GM12864 (cell line): ENCODE measurements around the gene NODAL.

ENCODE experiments used
- DNase-seq: peaks from one replicate; pipeline ENCODE4 v3.0.0-alpha.2; 2011; ENCODE audit warnings: low read depth
- H3K4me3 ChIP-seq: 2 replicates; pipeline ENCODE4 v1.5.1; 2011; ENCODE audit warnings: mild to moderate bottlenecking, low read depth, low read length, control low read depth
- TF ChIP-seq, protein P1 (sequence below): IDR thresholded peaks from 2 replicates; pipeline ENCODE4 v1.5.1; 2011; ENCODE audit warnings: low read depth, mild to moderate bottlenecking, moderate library complexity, low read length, control low read depth, inconsistent platforms; ENCODE audit errors: missing control alignments

Gene NODAL

DNA sequence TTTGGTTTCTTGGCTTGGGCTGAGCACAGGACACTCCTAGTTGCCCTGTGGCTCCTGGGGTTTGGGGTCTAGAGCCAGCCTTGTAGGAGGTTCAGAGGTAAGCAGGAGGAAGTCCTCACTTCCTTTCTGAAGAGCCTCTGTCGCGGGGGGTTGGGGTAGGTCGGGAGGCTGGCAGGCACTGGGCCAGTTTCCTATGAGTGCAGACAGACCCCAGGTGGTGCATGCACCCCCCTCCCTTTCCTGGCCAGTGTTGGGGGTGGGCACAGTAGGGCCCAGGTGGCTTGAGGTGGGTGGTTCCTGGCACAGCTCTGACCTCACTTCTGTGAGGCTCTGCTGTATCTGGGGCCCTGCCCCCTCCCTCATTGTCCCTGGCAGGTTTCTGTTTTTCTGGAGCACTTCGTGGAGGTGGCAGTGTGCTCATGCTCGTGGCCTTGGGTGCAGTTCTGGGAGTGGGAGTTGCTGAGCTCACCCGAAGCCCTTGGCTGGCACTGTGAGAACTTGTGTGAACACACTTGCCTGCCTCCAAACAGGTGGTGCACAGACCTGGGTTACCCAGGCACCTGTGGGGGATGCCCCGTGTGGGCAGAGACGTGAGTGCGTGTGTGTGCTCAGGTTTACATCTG lies 38.9 kb upstream of the NODAL start:
- DNase-seq, result no peak
- TF ChIP-seq, protein P1, sequence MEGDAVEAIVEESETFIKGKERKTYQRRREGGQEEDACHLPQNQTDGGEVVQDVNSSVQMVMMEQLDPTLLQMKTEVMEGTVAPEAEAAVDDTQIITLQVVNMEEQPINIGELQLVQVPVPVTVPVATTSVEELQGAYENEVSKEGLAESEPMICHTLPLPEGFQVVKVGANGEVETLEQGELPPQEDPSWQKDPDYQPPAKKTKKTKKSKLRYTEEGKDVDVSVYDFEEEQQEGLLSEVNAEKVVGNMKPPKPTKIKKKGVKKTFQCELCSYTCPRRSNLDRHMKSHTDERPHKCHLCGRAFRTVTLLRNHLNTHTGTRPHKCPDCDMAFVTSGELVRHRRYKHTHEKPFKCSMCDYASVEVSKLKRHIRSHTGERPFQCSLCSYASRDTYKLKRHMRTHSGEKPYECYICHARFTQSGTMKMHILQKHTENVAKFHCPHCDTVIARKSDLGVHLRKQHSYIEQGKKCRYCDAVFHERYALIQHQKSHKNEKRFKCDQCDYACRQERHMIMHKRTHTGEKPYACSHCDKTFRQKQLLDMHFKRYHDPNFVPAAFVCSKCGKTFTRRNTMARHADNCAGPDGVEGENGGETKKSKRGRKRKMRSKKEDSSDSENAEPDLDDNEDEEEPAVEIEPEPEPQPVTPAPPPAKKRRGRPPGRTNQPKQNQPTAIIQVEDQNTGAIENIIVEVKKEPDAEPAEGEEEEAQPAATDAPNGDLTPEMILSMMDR, result no peak
- peak overlapping the region; percentile 57 for H3K4me3 ChIP-seq

DNA sequence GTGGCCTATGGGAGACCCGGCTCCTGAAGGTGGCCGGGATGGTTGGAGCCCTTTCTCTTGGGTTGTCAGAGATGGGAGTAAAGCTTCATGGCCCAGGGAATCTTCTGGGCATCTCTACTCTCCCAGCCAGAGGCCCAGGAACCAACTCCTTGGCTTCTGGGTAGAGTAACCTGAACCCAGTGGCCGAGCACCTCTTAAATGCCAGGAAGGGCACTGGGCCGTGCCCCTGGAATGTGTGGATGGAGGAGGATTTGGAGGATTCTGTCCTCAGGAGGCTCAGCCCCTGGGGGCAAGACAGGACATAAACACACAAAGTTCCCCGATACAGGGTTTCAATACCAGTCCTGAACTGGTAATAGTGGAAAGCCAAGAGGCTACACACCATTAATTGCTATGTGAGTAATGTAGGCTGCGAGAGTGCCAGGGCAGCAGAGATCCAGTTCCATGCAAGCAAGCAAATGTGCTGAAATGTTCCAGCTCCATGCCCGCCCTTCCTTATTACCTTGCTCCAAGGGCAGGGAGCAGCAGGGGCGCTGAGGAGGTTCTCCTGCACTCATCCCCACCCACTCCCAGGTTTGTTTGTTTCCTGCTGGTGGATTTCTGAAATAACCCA lies 38.3 kb upstream of the NODAL start:
- TF ChIP-seq, protein P1, result no peak
- no peak for DNase-seq
- H3K4me3 ChIP-seq, result peak overlapping the region; percentile 57

DNA sequence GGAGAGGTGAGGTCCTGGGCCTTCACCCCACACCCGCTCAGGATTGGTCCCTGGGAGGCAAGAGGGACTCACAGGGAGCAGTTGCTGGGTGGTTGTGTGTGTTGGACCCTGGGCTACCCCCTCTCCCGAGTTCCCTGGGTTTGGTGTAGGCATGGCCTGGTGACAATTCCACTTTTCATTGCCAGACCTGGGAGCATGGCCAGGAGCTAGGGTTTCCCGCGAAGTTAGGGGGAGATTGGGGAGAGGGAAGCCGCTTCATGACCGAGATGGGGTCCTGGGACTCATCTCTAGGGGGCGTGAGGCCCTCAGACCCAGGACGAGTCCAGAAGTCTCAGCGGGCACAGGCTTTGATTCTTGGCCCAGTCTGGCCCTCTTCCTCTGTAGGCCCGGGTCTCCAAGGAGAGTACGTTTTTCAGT lies 37.7 kb upstream of the NODAL start:
- H3K4me3 ChIP-seq, result peak overlapping the region; percentile 57
- TF ChIP-seq, protein P1, result peak; percentile 28
- DNase-seq, result no peak

DNA sequence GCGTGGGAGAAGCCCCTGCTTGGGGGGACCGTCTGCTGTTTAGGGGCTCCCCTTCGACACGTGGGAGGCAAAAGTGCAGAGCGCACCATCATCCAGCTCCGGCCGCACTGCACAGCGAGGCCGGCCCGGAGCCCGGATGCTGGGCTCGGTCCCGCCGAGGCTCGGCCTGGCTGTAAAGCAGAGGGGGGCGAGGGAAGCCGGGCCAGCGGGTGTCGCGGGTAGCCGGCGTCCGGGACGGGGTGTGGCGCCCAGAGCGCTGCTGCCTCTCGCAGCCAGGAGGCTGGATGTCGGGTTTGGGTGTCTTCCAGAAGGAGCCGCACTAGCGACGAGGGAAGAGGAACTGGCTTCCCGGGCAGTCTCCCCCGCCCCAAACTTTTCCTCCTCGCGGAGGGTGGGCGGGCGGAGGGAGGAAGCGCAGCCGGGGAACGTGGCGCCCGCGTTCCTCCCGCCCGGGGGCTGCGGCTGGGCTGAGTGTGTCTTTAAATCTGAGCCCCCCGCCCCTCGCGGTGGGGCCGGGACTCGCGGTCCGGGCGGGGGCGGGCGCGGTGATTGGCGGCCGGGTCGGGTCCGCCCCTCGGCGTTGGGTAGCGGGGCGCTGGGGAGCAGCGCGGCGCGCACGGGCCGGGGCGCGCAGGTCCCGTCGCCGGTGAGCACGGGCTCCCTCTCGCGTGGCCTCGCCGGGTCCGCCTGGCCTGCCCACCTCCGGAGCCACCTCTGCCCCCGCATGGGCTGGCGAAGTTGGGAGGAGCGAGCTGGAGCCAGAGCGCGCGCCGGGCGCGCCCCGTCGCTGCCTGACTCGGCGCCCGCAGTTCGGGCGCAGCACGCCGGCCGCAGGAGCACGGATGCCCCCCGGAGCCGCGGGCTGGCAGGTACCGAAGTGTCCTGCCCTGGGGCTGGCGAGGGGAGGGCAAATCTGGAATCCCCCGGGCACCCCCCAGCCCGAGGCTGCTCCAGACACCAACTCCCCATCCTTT lies 37.0 kb upstream of the NODAL start, which contains the start of gene PALD1:
PALD1 (plus strand) TSS at position 577 of the 974 bp plus-strand sequence. CDS start 47,185 bp downstream, outside the sequence.
- peak within 1 kb of the TSS; percentile 57 for H3K4me3 ChIP-seq
- no peak for DNase-seq
- TF ChIP-seq, protein P1, result no peak

DNA sequence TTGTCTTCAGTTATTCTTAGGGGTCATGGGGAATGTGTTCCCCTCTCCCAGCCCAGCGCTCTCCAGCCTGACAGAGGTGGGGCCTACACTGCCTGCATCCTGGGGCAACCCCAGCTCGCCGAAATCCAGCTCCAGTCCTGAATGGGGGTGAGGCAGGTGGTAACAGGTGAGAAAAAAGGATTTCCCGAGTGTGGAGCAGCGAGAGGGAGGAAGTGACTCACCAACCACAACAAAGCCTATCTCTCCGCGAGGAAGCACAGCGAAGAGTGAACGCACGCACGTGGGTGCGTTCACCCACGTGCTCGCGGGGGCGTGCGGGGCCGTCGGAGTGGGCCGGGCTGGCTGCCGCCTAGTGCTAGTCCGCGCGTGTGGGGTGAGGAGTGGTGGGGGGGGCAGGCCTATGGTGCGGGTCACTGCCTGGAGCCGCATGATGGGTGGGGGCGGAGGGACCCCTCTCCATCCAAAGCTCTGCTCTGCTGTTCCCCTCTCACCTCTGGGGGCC lies 36.2 kb upstream of the NODAL start:
- H3K4me3 ChIP-seq, result peak overlapping the region; percentile 57
- TF ChIP-seq, protein P1, result no peak
- DNase-seq, result no peak

DNA sequence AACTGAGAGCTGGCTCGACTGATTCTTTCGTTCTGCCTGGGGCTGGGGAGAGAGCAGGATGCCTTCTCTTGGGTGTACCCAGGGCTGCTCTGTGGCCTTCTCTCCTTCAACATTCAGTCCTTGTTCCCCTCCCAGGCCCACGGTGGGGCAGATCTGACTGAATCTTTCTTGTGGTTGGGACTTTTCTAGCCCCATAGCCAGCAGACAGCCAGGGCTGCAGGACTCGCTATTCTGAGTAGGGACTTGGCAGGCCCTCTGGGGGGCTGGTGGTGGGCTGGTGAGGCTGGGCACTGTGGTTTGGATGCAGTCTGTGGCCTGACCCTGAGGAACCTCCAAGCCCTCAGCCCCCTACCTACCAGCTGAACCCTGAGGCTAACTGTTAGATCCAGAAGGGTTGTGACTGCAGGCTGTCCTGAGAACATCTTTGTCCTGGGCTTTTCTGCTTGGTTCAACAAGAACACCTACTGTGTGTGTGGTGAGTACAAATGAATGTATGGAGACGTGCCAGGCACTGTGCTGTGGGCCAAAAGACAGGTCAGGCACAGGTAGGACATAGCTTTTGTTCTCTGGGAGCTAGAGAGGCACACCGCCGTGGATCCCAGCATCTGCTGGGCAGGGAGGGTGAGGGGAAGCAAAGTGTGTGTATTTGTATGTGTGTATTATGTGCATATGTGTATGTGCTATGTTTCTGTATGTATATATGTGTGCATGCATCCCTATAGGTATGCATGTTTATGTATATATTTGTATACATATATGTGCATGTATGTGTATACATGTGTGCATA lies 35.0 kb upstream of the NODAL start:
- DNase-seq, result no peak
- TF ChIP-seq, protein P1, result no peak
- H3K4me3 ChIP-seq, result no peak overlapping the region
